ENCODE results near the gene TBC1D9. TPM values are rescaled to one million over a fixed set of nuclear protein-coding genes. Genes with fewer than 3 reads are reported as not detected.

TBC1D9 gene
- polyA plus RNA-seq, 1 donor (not counting 4 experiments of a cell fraction or from before 2014, with no cell fraction given): 11.6 TPM

GRCh38 chr4:140725556-140725955 is 30.6 kb downstream of the TBC1D9 start:
- H3K36me3 ChIP-seq (ENCODE audit: control insufficient read depth in 2 of 2, extremely low read depth in 1 of 2, insufficient read depth in 2 of 2, low read length in 2 of 2): no peaks in the 10 kb centered on the region
- dilution Hi-C loops (cut with MboI; ENCODE audit: extremely low pct_ligation_motif_present, low sequenced_read_pairs): no loop called here
- peaks cover 4% of the 10 kb centered on the region for H4K20me1 ChIP-seq (ENCODE audit: control insufficient read depth, extremely low read depth, insufficient read depth, low read length)
- no peak for FAIRE-seq
- no peaks in the 10 kb centered on the region for H3K9me3 ChIP-seq (ENCODE audit: control insufficient read depth, low read depth, low read length)
- no peak overlapping the region for H3K4me2 ChIP-seq (ENCODE audit: control insufficient read depth, extremely low read depth, insufficient read depth, low read depth, low read length)
- H3K9ac ChIP-seq (ENCODE audit: control insufficient read depth, extremely low read depth, insufficient read depth, low read length): no peak overlapping the region
- no peak overlapping the region for H3K27ac ChIP-seq (ENCODE audit: control insufficient read depth, insufficient read depth, low read length)
- no peaks in the 10 kb centered on the region for H3K9me1 ChIP-seq (ENCODE audit: control insufficient read depth, extremely low read depth, insufficient read depth, low read length)
- H3K4me3 ChIP-seq (ENCODE audit: control insufficient read depth in 2 of 3, extremely low read depth in 1 of 3, insufficient read depth in 2 of 3, low read depth in 1 of 3, low read length in 3 of 3): no peak overlapping the region
- TF ChIP-seq CTCF (optimal IDR thresholded peaks at IDR 0.05 in 1 of 3, IDR thresholded peaks at IDR 0.05 in 1 of 3, conservative IDR thresholded peaks at IDR 0.05 in 1 of 3; ENCODE audit: extremely low read depth in 1 of 3, insufficient read depth in 2 of 3, low read length in 3 of 3) (no peak), EZH2 (IDR thresholded peaks at IDR 0.05; ENCODE audit: low read length) (no peak)
- no peak overlapping the region for H2AFZ ChIP-seq (ENCODE audit: control insufficient read depth, low read length)
- peaks cover 5% of the 10 kb centered on the region for H3K79me2 ChIP-seq (ENCODE audit: control insufficient read depth, insufficient read depth, low read length)
- no peak for DNase-seq (ENCODE audit: low read depth, low spot score)
- peaks cover 8% of the 10 kb centered on the region for H3K4me1 ChIP-seq (ENCODE audit: control insufficient read depth, extremely low read depth, insufficient read depth, low read length)
- no peaks in the 10 kb centered on the region for H3K27me3 ChIP-seq (ENCODE audit: control insufficient read depth, extremely low read depth, insufficient read depth, low read length)

GRCh38 chr4:140724760-140725159 is 31.4 kb downstream of the TBC1D9 start:
- no peak overlapping the region for H3K4me3 ChIP-seq (ENCODE audit: control insufficient read depth in 2 of 3, extremely low read depth in 1 of 3, insufficient read depth in 2 of 3, low read depth in 1 of 3, low read length in 3 of 3)
- no peaks in the 10 kb centered on the region for H3K9me3 ChIP-seq (ENCODE audit: control insufficient read depth, low read depth, low read length)
- no peaks in the 10 kb centered on the region for H3K36me3 ChIP-seq (ENCODE audit: control insufficient read depth in 2 of 2, extremely low read depth in 1 of 2, insufficient read depth in 2 of 2, low read length in 2 of 2)
- dilution Hi-C loops (cut with MboI; ENCODE audit: extremely low pct_ligation_motif_present, low sequenced_read_pairs): no loop called here
- H3K9ac ChIP-seq (ENCODE audit: control insufficient read depth, extremely low read depth, insufficient read depth, low read length): no peak overlapping the region
- peaks cover 4% of the 10 kb centered on the region for H4K20me1 ChIP-seq (ENCODE audit: control insufficient read depth, extremely low read depth, insufficient read depth, low read length)
- peaks cover 5% of the 10 kb centered on the region for H3K79me2 ChIP-seq (ENCODE audit: control insufficient read depth, insufficient read depth, low read length)
- H3K27me3 ChIP-seq (ENCODE audit: control insufficient read depth, extremely low read depth, insufficient read depth, low read length): no peaks in the 10 kb centered on the region
- DNase-seq (ENCODE audit: low read depth, low spot score) (no peak), FAIRE-seq (no peak)
- H3K27ac ChIP-seq (ENCODE audit: control insufficient read depth, insufficient read depth, low read length): no peak overlapping the region
- H3K4me1 ChIP-seq (ENCODE audit: control insufficient read depth, extremely low read depth, insufficient read depth, low read length): peaks cover 10% of the 10 kb centered on the region
- H2AFZ ChIP-seq (ENCODE audit: control insufficient read depth, low read length): no peak overlapping the region
- no peaks in the 10 kb centered on the region for H3K9me1 ChIP-seq (ENCODE audit: control insufficient read depth, extremely low read depth, insufficient read depth, low read length)
- TF ChIP-seq CTCF (optimal IDR thresholded peaks at IDR 0.05 in 1 of 3, IDR thresholded peaks at IDR 0.05 in 1 of 3, conservative IDR thresholded peaks at IDR 0.05 in 1 of 3; ENCODE audit: extremely low read depth in 1 of 3, insufficient read depth in 2 of 3, low read length in 3 of 3): no peak
- TF ChIP-seq EZH2 (IDR thresholded peaks at IDR 0.05; ENCODE audit: low read length): no peak
- no peak overlapping the region for H3K4me2 ChIP-seq (ENCODE audit: control insufficient read depth, extremely low read depth, insufficient read depth, low read depth, low read length)
